Amygdala (tissue), 56 donors: ENCODE measurements around the gene KRT6C.
"Not testable (repeated sequence)": the region's sequence is repeated elsewhere in the genome, so short reads cannot be mapped to it uniquely, and the experiment has no call there.

Experiments
- DNase-seq, 56 donors: peaks; one replicate each; lab custom pipeline; 2025; lab: John Stamatoyannopoulos, UW

Gene KRT6C

DNA sequence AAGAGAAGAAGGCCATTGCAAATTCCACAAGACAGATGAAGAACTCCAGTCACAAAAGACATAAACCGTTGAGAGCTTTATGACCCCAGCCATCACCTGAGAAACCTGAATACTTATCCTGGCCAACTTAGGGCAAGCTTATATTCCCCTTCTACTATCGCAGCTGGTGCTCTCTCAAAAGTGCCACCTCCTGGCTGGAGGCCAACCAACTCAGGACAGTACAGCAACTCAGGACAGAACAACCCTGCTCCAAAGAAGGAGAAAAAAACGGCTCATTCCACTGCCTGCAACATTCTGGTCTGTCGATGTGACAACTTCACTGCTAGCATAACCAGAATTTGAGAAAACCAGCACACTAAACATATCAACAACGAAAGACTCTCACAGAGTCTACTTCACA lies 11.9 kb downstream of the KRT6C start:
- DNase-seq = no peak

- no peak for DNase-seq
Observed at GRCh38 chr12:52458861-52459260, 14.7 kb downstream of the KRT6C start.

- DNase-seq = no peak
Observed at GRCh38 chr12:52455821-52456220, 17.8 kb downstream of the KRT6C start.

DNA sequence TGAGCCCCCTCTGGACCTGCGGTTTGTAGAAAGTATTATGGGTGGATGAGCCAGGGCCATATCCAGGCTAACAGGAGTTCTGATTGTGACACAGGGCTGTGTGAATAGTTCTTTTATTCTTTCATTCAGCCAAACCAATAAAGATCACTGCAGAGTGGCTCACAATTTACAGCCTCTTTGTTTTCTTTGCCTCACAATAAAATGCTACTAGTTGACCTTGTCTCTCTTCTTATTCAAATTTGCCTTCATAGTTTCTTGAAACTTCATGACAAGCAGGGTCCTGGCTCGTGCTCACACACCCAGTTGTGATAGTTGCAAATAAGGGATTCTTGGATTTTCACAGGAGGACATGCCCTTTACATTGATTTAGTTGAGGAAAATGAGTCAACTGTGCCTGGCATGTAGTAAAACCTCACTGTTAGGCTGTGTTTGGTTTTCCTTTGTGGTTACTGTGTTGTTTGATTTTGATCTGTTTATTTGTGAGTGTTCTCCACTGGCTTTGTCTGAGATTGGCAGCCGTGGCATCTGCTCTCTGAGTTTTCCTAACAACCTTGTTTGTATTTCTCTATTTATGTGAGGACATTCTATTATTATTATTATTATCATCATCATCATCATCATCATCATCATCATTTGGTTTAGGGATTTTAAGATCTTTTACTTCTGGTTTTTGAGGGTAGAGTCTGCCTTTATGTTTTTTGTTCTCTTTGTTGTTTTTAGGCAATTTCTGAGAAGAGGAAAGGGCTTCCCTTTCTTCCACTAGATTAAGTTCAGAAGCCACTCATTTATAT lies 19.0 kb downstream of the KRT6C start:
- DNase-seq = peak in 1 of 56 donors; percentile 7

DNA sequence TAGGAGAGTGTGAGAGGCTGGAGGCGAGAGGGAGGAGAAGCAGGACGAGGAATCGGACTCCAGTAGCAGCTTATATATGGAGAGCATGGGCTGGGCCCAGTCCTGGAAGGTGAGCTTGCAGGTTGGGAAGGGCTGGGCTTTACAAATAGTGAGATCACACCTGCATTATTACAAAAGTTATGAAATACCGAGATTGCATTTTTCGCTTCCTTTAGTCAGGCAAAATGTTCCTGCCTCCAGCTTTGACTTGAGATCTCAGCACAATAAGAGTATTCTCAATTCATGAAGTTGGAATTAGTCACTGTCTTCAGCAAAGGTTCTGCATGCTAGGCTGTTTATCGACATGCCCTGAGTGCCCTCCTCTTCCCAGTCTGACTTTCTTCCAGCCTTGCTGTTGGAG lies 21.5 kb downstream of the KRT6C start, which contains the start of gene KRT6B:
Gene KRT6B (minus strand): TSS at position 46 of the 400 bp plus-strand sequence. CDS start 68 bp downstream, outside the sequence.
- no peak for DNase-seq

GRCh38 chr12:52448228-52448627 lies 25.4 kb downstream of the KRT6C start:
- no peak for DNase-seq

- not testable (repeated sequence) for DNase-seq
Observed at GRCh38 chr12:52447196-52447595, 26.4 kb downstream of the KRT6C start.

GRCh38 chr12:52446367-52447045 lies 27.1 kb downstream of the KRT6C start:
- DNase-seq = no peak

DNA sequence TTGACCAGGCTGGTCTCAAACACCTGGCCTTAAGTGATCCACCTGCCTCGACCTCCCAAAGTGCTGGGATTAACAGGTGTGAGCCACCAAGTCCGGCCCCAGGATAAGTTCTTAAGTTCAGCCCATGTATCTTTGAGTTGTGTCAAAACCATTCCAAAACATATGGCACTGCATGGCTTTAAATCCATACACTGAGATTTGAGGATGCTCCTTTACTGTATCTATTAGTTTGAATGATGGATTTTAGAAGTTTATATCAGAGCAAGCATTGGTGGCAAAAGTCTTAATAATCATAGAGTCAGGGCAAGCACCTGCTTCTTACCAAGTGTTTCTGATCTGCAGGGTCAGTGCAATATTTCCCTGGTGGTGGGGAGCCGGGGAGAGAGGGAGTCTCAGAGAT lies 27.7 kb downstream of the KRT6C start:
- no peak for DNase-seq

DNA sequence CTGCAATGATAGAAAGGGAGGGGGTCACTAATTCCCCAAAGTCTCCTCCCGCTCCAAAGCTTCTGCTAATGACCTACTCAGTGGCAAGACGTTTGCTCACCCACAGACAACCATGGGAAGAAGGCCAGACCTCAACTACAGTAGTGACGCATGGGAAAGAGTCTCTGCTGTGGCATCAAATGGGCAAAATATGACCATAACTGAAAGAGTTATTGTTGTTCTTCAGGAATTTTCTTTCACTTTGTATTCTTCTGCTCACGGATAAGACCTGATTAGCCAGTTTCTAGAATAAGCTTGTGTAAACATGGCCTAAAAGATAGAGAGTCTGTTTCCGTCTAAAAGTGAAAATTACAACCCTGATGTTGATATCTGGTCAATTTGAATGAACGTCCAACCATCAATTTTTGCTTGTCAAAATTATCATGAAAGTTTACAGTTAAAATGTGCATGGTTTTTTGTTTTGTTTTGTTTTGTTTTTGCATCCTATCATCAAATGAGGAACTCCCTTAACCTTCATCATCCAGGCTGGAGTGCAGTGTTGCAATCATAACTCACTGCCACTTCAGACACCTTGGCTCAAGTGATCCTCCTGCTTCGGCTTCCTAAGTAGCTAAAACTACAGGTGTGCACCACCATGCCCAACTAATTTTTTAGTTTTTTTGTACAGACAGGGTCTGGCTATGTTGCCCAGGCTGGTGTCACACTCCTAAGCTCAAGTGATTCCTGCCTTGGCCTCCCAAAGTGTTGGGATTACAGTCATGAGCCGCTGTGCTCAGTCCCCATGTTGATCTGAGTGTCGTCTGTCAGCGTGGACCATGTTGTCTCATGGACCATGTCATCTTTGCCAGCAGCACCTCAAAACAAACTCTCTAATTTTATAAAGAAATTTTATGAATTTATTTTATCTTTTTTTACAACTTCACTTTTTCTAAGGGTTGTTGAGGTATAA lies 28.7 kb downstream of the KRT6C start:
- DNase-seq = no peak

- no peak for DNase-seq
Observed at GRCh38 chr12:52443966-52444365, 29.6 kb downstream of the KRT6C start.

GRCh38 chr12:52442600-52443061 lies 31.0 kb downstream of the KRT6C start:
- DNase-seq = peak in 1 of 56 donors; percentile 13

GRCh38 chr12:52441320-52441911 lies 32.2 kb downstream of the KRT6C start:
- no peak for DNase-seq

DNA sequence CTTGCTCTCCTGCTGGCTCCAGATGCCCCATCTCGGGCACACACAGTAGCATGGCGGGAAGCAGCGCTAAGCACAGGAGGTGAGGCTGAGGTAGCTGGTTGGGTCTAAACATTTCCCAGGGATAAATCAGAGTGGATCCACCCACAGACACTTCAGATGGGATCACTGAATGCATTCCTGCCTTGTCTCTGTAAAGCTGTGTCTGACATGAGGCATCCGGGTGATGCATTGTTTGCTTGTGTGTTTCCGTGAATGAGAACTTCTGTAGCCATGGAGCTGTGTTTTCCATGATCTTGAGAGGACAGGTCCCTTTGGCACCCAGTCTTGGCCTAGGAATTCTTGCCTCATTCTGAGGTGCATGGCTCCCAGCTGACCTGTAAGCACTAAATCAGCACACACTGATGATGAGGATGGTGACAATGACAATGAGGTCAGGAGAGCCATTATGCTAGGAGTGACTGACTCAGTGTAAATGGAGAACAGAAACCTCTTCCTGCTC lies 32.7 kb downstream of the KRT6C start:
- DNase-seq = no peak

GRCh38 chr12:52439845-52440244 lies 33.8 kb downstream of the KRT6C start:
- DNase-seq = no peak

DNA sequence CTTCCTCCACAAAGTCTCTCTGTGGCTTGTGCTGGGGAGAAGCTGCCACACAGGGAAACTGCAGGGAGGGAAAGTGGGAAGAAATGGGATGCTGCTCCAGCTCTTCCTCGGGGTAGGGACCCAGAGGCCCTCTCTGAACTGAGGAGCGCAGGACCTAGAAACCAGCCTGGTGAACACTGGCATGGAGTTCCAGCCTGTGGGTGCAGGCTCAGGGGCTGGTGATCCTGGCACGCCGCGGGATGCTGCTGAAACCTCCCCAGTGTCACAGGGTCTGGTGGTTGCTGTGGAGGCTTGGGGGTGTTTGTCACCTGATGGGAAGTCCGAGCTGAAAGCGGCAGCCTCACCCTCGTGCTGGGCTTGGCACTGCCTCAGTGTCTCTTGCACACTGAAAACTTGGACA lies 34.2 kb downstream of the KRT6C start:
- DNase-seq = no peak

DNA sequence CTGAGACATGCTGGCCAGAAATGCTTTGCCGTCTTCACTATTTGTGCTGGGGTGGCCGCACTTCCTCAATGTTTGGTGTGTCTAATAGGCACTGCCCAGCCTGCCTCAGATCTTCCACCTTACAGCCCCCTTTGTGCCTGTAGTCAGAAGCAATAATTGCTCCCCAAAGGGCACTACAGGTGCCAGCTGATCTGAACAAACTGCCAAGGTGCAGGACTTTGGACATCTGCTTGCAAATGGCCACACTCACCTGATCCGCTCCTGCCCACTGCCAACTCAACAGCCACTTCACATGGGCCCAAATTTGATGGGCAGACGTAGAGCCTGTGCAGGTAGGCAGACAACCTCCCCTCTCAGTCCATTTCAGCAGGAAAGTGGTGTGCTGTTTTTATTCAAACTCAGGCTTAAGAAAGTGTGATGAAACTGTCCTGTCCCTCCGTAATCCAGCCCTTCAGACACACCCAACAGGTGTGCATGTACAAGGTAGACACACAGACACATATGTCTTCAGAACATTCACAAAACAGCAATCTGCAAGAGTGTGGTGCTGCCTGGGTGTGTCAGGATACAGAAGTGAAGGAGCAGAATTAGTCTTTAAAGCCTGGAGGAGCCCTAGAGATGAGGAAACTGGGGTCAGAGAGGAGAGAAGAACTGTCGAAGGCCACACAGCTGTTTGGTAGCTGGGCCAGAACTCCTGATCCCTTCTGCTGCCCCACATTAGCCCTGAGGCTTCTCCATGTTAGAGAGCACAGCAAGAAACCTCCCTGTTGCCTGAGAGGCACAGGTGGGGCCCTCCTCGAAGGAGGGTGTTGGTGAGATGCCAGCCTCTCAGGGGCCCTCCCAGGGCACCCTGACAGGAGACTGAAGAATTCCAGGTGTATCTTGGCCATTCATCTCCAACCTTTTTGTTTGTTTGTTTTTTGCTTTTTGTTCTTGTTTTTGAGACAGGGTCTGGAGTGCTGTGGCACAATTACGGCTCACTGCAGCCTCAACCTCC lies 35.0 kb downstream of the KRT6C start:
- DNase-seq = no peak

DNA sequence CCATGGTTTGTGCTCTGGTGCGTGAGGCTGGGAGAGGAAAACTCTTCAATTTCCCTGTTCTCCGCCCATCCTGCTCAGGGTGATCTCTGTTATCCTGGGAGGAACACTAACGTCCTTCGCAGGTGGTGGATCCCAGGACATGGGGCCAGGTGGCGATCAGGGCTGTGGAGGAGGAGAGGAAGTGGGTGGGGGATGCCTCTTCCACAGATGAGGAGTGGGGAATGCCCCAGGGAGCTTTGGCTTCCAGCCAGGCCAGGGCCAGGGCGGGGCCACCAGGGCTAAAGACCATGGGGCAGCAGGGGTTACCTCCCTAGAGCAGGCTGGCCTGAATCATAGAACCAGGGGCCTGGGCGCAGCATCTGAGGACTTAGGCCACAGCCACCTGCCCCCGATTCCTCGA lies 36.1 kb downstream of the KRT6C start:
- no peak for DNase-seq
